ENCODE data around the gene ATXN1L. TPM values are rescaled to one million over a fixed set of nuclear protein-coding genes. Genes with fewer than 3 reads are reported as not detected.
A peak's percentile ranks its signal among the peaks of the same experiment; 100 is the strongest.
"Not testable (repeated sequence)": the region's sequence is repeated elsewhere in the genome, so short reads cannot be mapped to it uniquely, and the experiment has no call there.

ATXN1L gene
- total RNA-seq, 1 experiment from 2014 or later: 12.1 TPM

DNA sequence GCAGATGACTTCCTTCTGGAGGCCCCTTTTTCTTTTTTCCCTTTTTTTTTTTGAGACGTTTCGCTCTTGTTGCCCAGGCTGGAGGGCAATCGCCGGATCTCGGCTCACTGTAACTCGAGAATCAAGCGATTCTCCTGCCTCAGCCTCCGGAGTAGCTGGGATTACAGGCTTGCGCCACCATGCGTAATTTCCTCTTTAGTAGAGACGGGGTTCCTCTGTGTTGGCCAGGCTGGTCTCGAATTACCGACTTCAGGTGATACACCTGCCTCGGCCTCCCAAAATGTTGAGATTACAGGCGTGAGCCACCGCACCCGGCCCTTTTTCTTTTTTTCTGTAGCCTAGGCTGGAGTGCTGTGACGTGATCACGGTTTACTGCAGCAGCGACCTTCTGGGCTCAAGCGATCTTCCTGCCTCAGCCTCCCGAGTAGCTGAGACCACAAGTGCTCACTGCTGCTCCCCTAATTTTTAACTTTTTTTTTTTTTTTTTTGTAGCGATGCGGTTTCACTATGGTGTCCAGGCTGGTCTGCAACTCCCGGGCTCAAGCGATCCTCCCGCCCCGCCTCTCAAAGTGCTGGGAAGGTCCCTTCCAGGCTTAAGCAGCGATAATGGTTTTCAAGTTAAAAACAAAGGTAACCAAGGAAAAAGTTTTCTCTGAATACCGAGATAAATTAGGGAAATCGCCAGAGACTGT, 48.6 kb downstream of the ATXN1L start:
- Histone ChIP-seq H3K4me3 (ENCODE audit: insufficient read depth, low read depth, low read length) (peak overlapping the region; percentile 100), H3K27me3 (ENCODE audit: control insufficient read depth, insufficient read depth, low read length) (no peaks in the 10 kb centered on the region), H3K36me3 (replicated peaks; ENCODE audit: control insufficient read depth, insufficient read depth, low read length) (no peaks in the 10 kb centered on the region)
- peak; percentile 55 for DNase-seq

DNA sequence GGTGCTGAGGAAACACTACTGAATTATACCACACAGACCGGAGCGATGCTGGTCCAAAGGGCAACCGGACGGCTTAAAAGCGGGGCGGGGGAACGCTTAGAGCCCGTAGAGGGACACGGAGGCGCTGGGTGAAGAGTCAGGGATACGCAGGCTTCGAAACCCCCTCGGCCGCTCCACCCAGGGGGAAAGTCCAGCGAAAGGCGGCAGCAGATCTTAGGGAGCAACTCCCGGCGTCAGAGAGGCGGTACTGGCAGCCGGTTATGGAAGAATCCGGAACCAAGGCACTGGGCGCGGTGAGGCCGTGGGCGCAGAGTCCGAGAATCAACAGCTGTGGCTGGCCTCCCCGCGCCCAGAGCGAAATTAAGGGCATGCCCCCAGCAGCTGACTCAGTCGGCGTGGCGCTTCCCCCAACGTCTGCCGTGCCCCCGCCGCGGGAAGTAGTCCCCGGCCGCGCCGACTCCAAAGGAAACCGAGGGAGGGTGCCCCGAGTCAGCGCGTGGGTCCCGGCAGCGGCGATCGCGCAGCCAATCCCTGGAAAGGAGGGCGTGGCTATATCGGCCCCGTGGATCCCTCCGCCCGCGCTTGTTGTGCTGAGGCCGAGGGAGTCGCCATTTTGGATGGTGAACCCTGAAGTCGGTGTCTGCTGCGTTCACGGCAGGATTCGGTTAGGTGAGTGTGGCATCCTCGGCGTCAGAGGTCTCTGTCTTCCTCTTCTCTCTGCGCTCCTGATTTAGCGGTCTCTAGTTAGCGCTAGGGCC, 49.3 kb downstream of the ATXN1L start, which contains the start of gene IST1:
TSS of gene IST1 (plus strand) at position 611 of the 758 bp plus-strand sequence. CDS start 20,110 bp downstream, outside the sequence.
- no peaks in the 10 kb centered on the region for H3K36me3 ChIP-seq (replicated peaks; ENCODE audit: control insufficient read depth, insufficient read depth, low read length)
- peak; percentile 98 for DNase-seq
- H3K27me3 ChIP-seq (ENCODE audit: control insufficient read depth, insufficient read depth, low read length): no peaks in the 10 kb centered on the region
- peak within 1 kb of the TSS; percentile 100 for H3K4me3 ChIP-seq (ENCODE audit: insufficient read depth, low read depth, low read length)

DNA sequence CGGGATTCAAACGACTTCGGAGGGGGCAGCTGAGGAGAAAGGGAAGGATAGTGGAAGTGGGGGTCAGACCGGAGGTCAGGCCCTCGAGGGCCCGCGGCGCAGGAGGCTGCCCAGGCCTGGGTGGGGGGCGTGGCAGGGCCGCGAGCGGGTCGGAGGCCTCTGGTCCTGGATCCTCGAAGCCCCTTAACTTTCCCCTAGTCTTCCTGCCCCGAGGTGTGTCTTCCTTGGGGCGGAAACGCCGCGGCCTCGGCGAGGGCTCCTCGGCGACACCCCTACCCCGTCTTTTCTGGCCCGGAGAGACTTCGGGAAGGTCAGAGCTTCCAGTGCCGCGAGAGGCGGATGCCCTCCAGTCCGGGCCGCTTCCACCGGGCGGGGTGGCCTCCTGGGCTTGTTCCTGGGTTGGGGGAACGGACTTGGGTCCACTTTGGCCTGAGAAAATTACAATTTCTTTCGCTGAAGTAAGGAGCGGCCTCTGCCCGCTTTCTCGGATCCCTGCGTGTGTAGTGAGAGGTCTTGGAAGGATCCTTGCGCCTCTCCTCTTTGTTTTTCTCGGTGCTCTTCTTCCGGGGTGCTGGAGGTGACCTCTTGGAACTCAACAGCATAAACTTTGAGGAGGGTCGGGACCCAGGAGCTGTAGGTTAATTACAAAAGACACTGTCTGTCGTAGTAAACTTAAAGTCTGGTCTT, 50.0 kb downstream of the ATXN1L start:
- H3K27me3 ChIP-seq (ENCODE audit: control insufficient read depth, insufficient read depth, low read length): no peaks in the 10 kb centered on the region
- peak; percentile 78 for DNase-seq
- no peaks in the 10 kb centered on the region for H3K36me3 ChIP-seq (replicated peaks; ENCODE audit: control insufficient read depth, insufficient read depth, low read length)
- H3K4me3 ChIP-seq (ENCODE audit: insufficient read depth, low read depth, low read length): peak overlapping the region; percentile 100

DNA sequence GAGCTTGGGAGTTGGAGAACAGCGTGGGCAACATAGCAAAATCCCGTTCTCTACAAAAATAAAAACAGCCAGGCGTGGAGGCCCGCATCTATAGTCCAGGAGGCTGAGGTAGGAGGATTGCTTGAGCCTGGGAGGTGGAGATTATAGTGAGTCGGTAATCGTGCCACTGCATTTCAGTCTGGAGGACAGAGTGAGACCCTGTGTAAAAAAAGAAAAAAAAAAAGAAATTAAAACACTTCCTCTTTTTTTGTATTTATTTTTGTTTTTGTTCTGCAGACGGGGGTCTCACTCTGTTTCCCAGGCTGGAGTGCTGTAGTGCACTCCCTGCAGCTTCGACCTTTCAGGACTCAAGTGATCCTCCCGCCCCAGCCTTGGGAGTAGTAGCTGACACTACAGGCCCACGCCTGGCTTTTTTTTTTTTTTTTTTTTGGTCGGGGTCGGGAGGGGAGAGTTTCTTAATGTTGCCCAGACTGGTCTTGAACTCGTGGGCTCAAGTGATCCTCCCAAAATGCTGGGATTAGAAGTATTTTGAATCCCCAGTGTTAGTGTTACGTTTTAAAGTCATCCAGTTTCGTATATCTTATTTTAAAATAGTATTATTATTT, 51.1 kb downstream of the ATXN1L start:
- no peaks in the 10 kb centered on the region for H3K36me3 ChIP-seq (replicated peaks; ENCODE audit: control insufficient read depth, insufficient read depth, low read length)
- no peaks in the 10 kb centered on the region for H3K27me3 ChIP-seq (ENCODE audit: control insufficient read depth, insufficient read depth, low read length)
- DNase-seq: no peak
- peak overlapping the region; percentile 100 for H3K4me3 ChIP-seq (ENCODE audit: insufficient read depth, low read depth, low read length)

DNA sequence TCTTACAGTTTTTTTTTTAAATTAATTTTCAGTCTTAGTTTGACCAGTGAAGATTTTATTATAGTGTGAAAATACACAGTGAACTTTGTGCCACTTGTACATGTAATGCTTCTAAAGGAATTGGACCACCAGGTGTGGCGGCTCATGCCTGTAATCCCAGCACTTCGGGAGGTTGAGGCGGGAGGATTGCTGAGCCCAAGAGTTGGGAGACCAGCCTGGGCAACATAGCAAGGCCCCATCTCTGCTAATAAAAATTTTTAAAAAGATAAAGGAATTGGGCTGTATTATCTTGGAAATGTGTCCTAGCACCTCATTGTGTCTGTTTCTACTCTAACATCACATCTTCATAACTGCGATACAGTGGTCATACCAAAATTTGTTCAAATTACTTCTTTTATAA, 53.4 kb downstream of the ATXN1L start:
- Histone ChIP-seq H3K36me3 (replicated peaks; ENCODE audit: control insufficient read depth, insufficient read depth, low read length) (no peaks in the 10 kb centered on the region), H3K27me3 (ENCODE audit: control insufficient read depth, insufficient read depth, low read length) (no peaks in the 10 kb centered on the region), H3K4me3 (ENCODE audit: insufficient read depth, low read depth, low read length) (no peak overlapping the region)
- no peak for DNase-seq

DNA sequence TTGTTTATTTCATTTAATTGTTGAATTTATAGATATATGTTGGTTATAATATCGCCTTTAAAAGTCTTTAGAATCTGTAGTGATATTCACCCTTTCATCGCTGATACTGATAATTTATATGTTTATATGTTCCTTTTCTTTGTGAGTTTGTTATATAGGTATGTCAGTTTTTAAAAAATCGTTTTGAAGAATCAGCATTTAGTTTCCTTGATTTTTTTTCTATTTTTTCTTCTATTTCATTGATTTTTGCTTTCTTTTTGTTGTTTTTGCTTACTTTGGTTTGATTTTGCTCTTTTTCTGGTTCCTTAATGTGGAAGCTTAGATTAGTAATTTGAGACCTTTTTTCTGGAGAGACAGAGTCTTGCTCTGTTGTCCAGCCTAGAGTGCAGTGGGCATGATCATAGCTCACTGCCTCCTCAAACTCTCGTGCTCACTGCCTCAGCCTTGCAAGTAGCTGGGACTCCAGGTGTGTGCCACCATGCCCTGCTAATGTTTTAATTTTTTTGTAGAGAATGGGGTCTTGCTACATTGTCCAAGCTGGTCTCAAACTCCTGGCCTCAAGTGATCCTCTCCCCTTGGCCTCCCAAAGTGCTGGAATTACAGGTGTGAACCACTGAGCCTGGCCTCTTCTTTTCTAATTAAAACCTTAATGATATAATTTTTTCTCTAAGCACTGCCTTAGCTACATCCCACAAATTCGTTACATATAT, 57.0 kb downstream of the ATXN1L start:
- no peak for DNase-seq
- no peaks in the 10 kb centered on the region for H3K27me3 ChIP-seq (ENCODE audit: control insufficient read depth, insufficient read depth, low read length)

DNA sequence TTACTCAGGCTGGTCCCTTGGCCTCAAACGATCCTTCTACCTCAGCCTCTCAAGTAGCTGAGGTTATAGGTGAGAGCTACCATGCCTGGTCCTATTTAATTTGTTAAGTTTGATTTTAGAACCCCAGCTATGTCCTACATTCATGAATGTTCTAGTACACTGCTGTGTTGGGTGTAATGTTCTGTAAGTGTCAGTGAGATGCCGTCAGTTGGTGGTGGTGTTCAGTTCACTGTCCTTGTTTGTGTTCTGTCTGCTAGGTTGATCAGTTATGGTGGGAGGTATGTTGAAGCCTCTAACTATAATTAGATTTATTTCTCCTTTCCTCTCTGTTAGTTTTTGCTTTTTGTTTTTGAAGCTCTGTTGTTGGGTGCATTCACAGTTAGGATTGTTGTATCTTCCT, 57.8 kb downstream of the ATXN1L start:
- H3K36me3 ChIP-seq (replicated peaks; ENCODE audit: control insufficient read depth, insufficient read depth, low read length): no peaks in the 10 kb centered on the region; the same call in 1 of the 2 replicates
- H3K27me3 ChIP-seq (ENCODE audit: control insufficient read depth, insufficient read depth, low read length): no peaks in the 10 kb centered on the region
- no peak for DNase-seq
- H3K4me3 ChIP-seq (ENCODE audit: insufficient read depth, low read depth, low read length): no peak overlapping the region

More for the DNA sequence above, 57.0 kb downstream of the ATXN1L start:
- no peak overlapping the region for H3K4me3 ChIP-seq (ENCODE audit: insufficient read depth, low read depth, low read length)
- H3K36me3 ChIP-seq (replicated peaks; ENCODE audit: control insufficient read depth, insufficient read depth, low read length): no peaks in the 10 kb centered on the region

DNA sequence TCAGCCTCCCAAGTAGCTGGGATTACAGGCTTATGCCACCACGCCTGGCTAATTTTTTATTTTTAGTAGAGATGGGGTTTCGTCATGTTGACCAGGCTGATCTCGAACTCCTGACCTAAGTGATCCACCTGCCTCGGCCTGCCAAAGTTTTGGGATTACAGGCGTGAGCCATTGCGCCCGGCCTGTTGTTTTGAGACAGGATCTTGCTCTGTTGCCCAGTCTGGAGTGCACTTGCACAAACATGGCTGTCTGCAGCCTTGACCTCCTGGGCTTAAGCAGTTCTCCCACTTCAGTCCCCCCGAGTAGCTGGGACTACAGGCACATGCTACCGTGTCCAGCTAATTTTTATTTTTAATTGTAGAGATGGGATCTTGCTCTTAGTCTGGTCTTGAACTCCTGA, 58.5 kb downstream of the ATXN1L start:
- Histone ChIP-seq H3K36me3 (replicated peaks; ENCODE audit: control insufficient read depth, insufficient read depth, low read length) (no peaks in the 10 kb centered on the region; the same call in 1 of the 2 replicates), H3K27me3 (ENCODE audit: control insufficient read depth, insufficient read depth, low read length) (no peaks in the 10 kb centered on the region), H3K4me3 (ENCODE audit: insufficient read depth, low read depth, low read length) (no peak overlapping the region)
- no peak for DNase-seq

DNA sequence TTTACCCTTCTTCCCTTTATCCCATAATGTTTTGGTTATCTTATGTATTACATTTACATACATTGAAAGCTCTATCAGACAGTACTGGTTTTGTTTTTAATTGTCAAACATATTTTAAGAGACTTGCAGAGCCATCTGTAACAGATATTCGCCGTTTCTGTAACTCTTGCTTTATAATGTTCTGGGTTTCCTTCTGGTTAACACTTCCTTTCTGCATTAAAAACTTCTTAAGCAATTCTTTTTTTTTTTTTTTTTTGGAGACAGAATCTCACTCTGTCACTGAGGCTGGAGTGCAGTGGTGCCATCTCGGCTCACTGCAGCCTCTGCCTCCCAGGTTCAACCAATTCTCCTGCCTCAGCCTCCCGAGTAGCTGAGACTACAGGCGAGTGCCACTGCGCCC, 60.0 kb downstream of the ATXN1L start:
- DNase-seq; H3K4me3 ChIP-seq (ENCODE audit: insufficient read depth, low read depth, low read length); H3K27me3 ChIP-seq (ENCODE audit: control insufficient read depth, insufficient read depth, low read length); H3K36me3 ChIP-seq (replicated peaks; ENCODE audit: control insufficient read depth, insufficient read depth, low read length): not testable (repeated sequence)

Other genes with a start within 250 kb of the ATXN1L start
- gene MARVELD3, start 219.8 kb upstream of the ATXN1L start, total RNA-seq (2014; rRNA removed; shearing (Covaris generic)): 3.4 and 3.8 TPM in 2 replicates
- 5.3 and 7.3 TPM in 2 replicates for gene PHLPP2, start 121.3 kb upstream of the ATXN1L start, total RNA-seq (2014; rRNA removed; shearing (Covaris generic))
- gene AP1G1, start 37.1 kb upstream of the ATXN1L start, total RNA-seq (2014; rRNA removed; shearing (Covaris generic)): 36.7 and 42.5 TPM in 2 replicates
- 16.8 and 19.8 TPM in 2 replicates for gene ZNF821, start 38.2 kb downstream of the ATXN1L start, total RNA-seq (2014; rRNA removed; shearing (Covaris generic))
- 267 and 292 TPM in 2 replicates for gene IST1, start 49.6 kb downstream of the ATXN1L start, total RNA-seq (2014; rRNA removed; shearing (Covaris generic))
- 0.03 TPM in 1 of 2 replicates, not detected in the other for gene PKD1L3, start 154.4 kb downstream of the ATXN1L start, total RNA-seq (2014; rRNA removed; shearing (Covaris generic))
- gene DHODH, start 162.8 kb downstream of the ATXN1L start, total RNA-seq (2014; rRNA removed; shearing (Covaris generic)): 21.8 and 22.4 TPM in 2 replicates
- 1.6 and 9.8 TPM in 2 replicates for gene HP, start 208.5 kb downstream of the ATXN1L start, total RNA-seq (2014; rRNA removed; shearing (Covaris generic))
- not detected in 2 replicates for gene HPR, start 217.2 kb downstream of the ATXN1L start, total RNA-seq (2014; rRNA removed; shearing (Covaris generic))
- 6.1 and 8.3 TPM in 2 replicates for gene TXNL4B, start 247.6 kb downstream of the ATXN1L start, total RNA-seq (2014; rRNA removed; shearing (Covaris generic))
- gene DHX38, start 247.9 kb downstream of the ATXN1L start, total RNA-seq (2014; rRNA removed; shearing (Covaris generic)): 55.7 and 56.8 TPM in 2 replicates

Data from H7 (cell line).